ENCODE results near the gene MSLN. TPM values are rescaled to one million over a fixed set of nuclear protein-coding genes. Genes with fewer than 3 reads are reported as not detected.

MSLN gene
- polyA plus RNA-seq, 1 of the 3 experiments (the other 2 are of a cell fraction), result 0.02 TPM

DNA sequence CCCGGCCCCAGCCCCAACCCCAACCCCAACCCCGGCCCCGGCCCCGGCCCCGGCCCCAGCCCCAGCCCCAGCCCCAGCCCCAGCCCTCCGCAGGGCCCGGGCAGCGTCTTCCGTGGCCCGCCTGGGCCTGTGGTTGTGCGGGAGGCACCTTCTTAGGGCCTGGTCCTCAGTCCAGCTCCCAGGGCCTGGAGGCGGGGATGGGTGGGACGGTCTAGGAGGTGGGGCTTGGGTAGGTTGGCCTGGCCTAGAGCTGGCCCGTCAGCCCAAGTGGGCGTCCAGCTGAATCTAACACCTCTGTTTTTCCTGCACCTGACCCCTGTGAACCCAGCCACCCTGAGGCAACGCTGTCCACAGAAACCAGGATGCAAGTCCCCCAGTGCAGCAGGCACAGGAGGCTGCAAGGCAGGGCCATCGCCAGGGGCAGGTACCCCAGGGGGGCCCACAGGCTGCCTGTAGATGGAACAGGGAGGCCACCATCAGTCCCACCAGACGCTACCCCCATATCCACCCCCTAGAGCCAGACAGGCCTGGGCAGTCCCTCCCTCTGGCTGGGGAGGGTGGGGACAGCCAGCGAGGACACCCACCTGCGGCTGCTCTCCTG, 8.8 kb downstream of the MSLN start (continued):
- TF ChIP-seq ZBTB33 (IDR thresholded peaks at IDR 0.05; ENCODE audit: borderline replicate concordance, low read depth) (no peak), IRF3 (IDR thresholded peaks at IDR 0.05; ENCODE audit: low read depth, low read length) (no peak)
- TF ChIP-seq, protein P1, sequence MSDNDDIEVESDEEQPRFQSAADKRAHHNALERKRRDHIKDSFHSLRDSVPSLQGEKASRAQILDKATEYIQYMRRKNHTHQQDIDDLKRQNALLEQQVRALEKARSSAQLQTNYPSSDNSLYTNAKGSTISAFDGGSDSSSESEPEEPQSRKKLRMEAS (IDR thresholded peaks at IDR 0.05; ENCODE audit: low read depth), result no peak

DNA sequence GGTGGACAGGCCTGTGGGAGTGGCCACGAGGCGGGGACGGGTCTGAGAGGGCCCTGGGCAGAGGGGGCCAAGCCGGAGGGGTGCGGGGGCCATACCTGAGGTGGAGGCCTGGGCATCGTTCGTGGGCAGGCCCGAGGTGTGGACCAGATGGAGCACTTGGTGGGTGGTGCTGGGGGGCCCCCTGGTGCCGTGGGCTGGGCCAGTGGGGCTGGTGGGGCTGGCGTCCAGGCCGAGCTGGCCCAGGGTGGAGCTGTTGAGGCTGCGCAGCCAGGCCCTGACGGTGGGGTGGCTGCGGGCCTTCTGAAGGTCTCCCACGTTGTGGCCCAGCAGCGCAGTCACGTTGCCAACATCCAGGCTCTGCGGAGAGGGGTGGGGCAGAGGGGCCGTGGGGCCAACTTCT, 9.4 kb downstream of the MSLN start:
- Histone ChIP-seq H2AFZ (ENCODE audit: low read depth) (no peak overlapping the region), H3K4me3 (ENCODE audit: low read depth in 2 of 2, low read length in 1 of 2) (no peak overlapping the region)

More for the DNA sequence above, 9.4 kb downstream of the MSLN start:
- POLR2A ChIA-PET, result no interaction called here
- no peaks in the 10 kb centered on the region for H3K4me1 ChIP-seq (ENCODE audit: control insufficient read depth in 1 of 2, insufficient read depth in 2 of 2, low read depth in 1 of 2, low read length in 1 of 2)
- H3K9ac ChIP-seq, result no peak overlapping the region
- H3F3A ChIP-seq (replicated peaks; ENCODE audit: insufficient read depth), result no peaks in the 10 kb centered on the region
- H3K79me2 ChIP-seq (ENCODE audit: insufficient read depth), result no peaks in the 10 kb centered on the region
- no peaks in the 10 kb centered on the region for H4K20me1 ChIP-seq (ENCODE audit: insufficient read depth)
- H3K4me2 ChIP-seq, result no peak overlapping the region
- CTCF ChIA-PET, result interaction anchor here (1.8 kb wide), 1 partner anchor 15 kb away, joined by 10 read pairs; no protein-coding TSS in a partner anchor
- WGBS (ENCODE audit: low lambda C conversion rate), result 79% methylated on average over 9 of the region's 19 CpGs
- no peaks in the 10 kb centered on the region for H3K9me3 ChIP-seq
- TF ChIP-seq USF1 (IDR thresholded peaks at IDR 0.05; ENCODE audit: borderline replicate concordance, low read depth), result no peak
- no peak for TF ChIP-seq EZH2phosphoT487 (IDR thresholded peaks at IDR 0.05; ENCODE audit: borderline replicate concordance, low read depth)
- TF ChIP-seq, protein P1 (IDR thresholded peaks at IDR 0.05; ENCODE audit: low read depth), result no peak
- TF ChIP-seq, protein P2, sequence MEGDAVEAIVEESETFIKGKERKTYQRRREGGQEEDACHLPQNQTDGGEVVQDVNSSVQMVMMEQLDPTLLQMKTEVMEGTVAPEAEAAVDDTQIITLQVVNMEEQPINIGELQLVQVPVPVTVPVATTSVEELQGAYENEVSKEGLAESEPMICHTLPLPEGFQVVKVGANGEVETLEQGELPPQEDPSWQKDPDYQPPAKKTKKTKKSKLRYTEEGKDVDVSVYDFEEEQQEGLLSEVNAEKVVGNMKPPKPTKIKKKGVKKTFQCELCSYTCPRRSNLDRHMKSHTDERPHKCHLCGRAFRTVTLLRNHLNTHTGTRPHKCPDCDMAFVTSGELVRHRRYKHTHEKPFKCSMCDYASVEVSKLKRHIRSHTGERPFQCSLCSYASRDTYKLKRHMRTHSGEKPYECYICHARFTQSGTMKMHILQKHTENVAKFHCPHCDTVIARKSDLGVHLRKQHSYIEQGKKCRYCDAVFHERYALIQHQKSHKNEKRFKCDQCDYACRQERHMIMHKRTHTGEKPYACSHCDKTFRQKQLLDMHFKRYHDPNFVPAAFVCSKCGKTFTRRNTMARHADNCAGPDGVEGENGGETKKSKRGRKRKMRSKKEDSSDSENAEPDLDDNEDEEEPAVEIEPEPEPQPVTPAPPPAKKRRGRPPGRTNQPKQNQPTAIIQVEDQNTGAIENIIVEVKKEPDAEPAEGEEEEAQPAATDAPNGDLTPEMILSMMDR (IDR thresholded peaks at IDR 0.05), result no peak
- TF ChIP-seq POLR2AphosphoS5 (IDR thresholded peaks at IDR 0.05; ENCODE audit: low read depth, low read length), result no peak
- no peak for TF ChIP-seq TCF12 (IDR thresholded peaks at IDR 0.05)
- TF ChIP-seq IRF3 (IDR thresholded peaks at IDR 0.05; ENCODE audit: low read depth, low read length), result no peak
- no peak for TF ChIP-seq RCOR1 (IDR thresholded peaks at IDR 0.05; ENCODE audit: low read length)
- no peak for TF ChIP-seq ZBTB33 (IDR thresholded peaks at IDR 0.05; ENCODE audit: borderline replicate concordance, low read depth)
- no peak for TF ChIP-seq RXRA (IDR thresholded peaks at IDR 0.05; ENCODE audit: borderline replicate concordance, low read depth)
- TF ChIP-seq FOXJ3 (CRISPR knock-in tag; IDR thresholded peaks at IDR 0.05), result no peak
- TF ChIP-seq NRF1 (IDR thresholded peaks at IDR 0.05; ENCODE audit: low read depth, low read length), result no peak
- TF ChIP-seq REST (IDR thresholded peaks at IDR 0.05; ENCODE audit: low read depth, low read length), result no peak
- TF ChIP-seq ELF1 (IDR thresholded peaks at IDR 0.05), result no peak
- TF ChIP-seq RAD21 (IDR thresholded peaks at IDR 0.05; ENCODE audit: low read length), result no peak
- no peaks in the 10 kb centered on the region for H3K9me2 ChIP-seq
- no peaks in the 10 kb centered on the region for H3K36me3 ChIP-seq (replicated peaks in 1 of 2; ENCODE audit: control insufficient read depth in 1 of 2, insufficient read depth in 2 of 2, low read length in 1 of 2)
- DNase-seq, result no peak
- H3K27ac ChIP-seq (ENCODE audit: low read depth in 2 of 2, low read length in 1 of 2), result no peak overlapping the region
- H3K27me3 ChIP-seq (ENCODE audit: insufficient read depth), result no peaks in the 10 kb centered on the region
